GM13977 (cell line): ENCODE results near the gene METTL16.
"Not testable (repeated sequence)": the region's sequence is repeated elsewhere in the genome, so short reads cannot be mapped to it uniquely, and the experiment has no call there.

Experiments
- DNase-seq: peaks from one replicate; pipeline ENCODE4 v3.0.0; 2012; ENCODE audit warnings: low spot score
- in situ Hi-C: fragments of 300-500 bp; cut with MboI; formaldehyde crosslinking; loops from one replicate; pipeline ENCODE4 v1.12.0; 2022; ENCODE audit warnings: low sequenced_read_pairs, low pct_unique_long_range_greater_than_20kb, mixed read lengths, inconsistent platforms; ENCODE audit not compliant: unreplicated experiment
- TF ChIP-seq, protein P1 (sequence below): IDR thresholded peaks from 2 replicates; pipeline ENCODE4 v1.5.1; 2012; ENCODE audit warnings: mild to moderate bottlenecking, control low read depth; ENCODE audit not compliant: insufficient read depth; ENCODE audit errors: extremely low read depth, missing control alignments

Gene METTL16

DNA sequence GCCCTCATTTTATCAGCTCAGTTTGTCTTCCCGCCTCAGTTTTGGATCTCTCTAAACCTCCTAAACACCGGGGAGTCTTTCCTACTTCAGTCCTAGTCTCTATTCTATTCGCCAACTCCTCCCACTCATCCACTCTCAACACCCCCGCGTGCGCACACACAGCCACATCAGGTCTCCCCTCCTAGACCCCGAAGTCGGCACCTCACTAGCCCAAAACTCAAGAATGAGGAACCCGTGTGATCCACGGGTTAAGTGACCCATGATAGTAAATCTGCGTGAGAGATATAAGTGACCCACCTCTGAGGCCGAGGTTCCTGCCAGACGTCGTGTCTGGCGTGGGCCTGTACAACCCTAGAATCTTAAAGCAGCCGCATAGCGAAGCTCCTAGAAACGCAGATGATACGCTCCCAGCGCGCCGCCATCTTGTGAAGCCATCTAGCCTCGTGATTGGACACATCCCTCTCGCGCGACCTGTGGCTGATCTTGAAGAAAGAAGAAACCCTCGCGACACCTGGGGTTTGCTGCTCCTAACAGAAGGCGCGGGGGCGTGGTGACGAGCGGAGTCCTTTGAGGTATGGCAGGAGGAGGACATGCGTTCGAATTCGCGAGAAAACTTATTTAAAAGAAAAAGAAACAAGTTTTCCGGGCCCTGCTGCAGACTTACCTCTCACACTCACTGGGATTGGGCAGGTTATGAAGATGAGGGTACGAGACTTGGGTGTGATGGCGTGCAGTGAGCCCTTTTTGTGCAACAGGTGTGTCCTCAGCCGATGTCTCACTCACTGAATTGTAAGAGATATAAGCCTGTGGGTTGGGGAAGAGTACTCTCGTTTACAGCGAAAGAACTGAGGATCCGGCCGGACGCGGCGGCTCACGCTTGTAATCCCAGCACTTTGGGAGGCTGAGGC is at the start of gene METTL16:
Gene METTL16, minus strand, starts transcription at position 427 of the 908 bp plus-strand sequence. CDS start 9,557 bp downstream, outside the sequence.
- peak; percentile 96 for DNase-seq
- TF ChIP-seq, protein P1, sequence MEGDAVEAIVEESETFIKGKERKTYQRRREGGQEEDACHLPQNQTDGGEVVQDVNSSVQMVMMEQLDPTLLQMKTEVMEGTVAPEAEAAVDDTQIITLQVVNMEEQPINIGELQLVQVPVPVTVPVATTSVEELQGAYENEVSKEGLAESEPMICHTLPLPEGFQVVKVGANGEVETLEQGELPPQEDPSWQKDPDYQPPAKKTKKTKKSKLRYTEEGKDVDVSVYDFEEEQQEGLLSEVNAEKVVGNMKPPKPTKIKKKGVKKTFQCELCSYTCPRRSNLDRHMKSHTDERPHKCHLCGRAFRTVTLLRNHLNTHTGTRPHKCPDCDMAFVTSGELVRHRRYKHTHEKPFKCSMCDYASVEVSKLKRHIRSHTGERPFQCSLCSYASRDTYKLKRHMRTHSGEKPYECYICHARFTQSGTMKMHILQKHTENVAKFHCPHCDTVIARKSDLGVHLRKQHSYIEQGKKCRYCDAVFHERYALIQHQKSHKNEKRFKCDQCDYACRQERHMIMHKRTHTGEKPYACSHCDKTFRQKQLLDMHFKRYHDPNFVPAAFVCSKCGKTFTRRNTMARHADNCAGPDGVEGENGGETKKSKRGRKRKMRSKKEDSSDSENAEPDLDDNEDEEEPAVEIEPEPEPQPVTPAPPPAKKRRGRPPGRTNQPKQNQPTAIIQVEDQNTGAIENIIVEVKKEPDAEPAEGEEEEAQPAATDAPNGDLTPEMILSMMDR: no peak
- in situ Hi-C loops: no loop called here

- in situ Hi-C loops: no loop called here
- no peak for DNase-seq
- TF ChIP-seq, protein P1: no peak
Measured at GRCh38 chr17:2560658-2561057, 49.0 kb upstream of the METTL16 start.

DNA sequence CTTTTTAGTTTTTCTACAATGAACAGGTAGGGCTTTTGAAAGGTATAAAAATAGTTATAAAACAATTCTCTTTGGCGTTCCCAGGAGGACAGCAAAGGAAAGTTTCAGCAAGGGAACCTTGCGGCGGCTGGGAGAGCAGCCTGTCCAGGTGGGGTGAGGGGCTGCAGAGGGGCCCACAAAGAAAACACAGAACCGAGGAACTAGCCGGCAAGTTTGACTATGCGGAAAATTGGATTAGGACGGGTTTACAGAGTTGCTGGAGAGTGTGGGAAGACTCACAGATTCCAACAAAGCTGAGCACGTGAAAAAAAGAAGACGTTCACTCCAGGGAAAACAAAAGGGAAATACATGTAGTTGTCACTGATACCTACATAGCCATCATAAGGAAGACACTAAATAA is 40.2 kb upstream of the METTL16 start:
- TF ChIP-seq, protein P1: no peak
- DNase-seq: no peak
- in situ Hi-C loops: no loop called here

- TF ChIP-seq, protein P1: no peak
- DNase-seq: no peak
- in situ Hi-C loops: no loop called here
Measured at GRCh38 chr17:2551493-2551892, 39.8 kb upstream of the METTL16 start.

GRCh38 chr17:2549392-2550211 is 37.9 kb upstream of the METTL16 start:
- in situ Hi-C loops: no loop called here
- TF ChIP-seq, protein P1: no peak

GRCh38 chr17:2548026-2548425 is 36.3 kb upstream of the METTL16 start:
- DNase-seq, in situ Hi-C loops: not testable (repeated sequence)

More at GRCh38 chr17:2549392-2550211, 37.9 kb upstream of the METTL16 start:
- no peak for DNase-seq
